Adrenal gland (tissue), 5 donors: ENCODE measurements around the gene TIMMDC1.
"Not testable (repeated sequence)": the region's sequence is repeated elsewhere in the genome, so short reads cannot be mapped to it uniquely, and the experiment has no call there.

Experiments
- POLR2A ChIP-seq, 2 donors: fragments of 450-650 bp; IDR thresholded peaks; one replicate each; pipeline ENCODE4 v1.6.1; 2017; ENCODE audit warnings: antibody characterized with exemption in 2 of 2, mild to moderate bottlenecking in 2 of 2, moderate library complexity in 1 of 2
- TF ChIP-seq, protein P1 (sequence below), 6 experiments: fragments of 450-650 bp in 4 of 6; fragments of 200-600 bp in 2 of 6; sonication (generic) in 1 of 6; IDR thresholded peaks; 1 replicate in 5 of 6; 2 replicates in 1 of 6; pipeline versions ENCODE4 v1.5.1 to v1.8.0; 2016 to 2021; ENCODE audit warnings: antibody characterized with exemption in 6 of 6, mild to moderate bottlenecking in 2 of 6, moderate library complexity in 1 of 6
- donor health status: DM: no; HTN: no; CAD: no.

DNA sequence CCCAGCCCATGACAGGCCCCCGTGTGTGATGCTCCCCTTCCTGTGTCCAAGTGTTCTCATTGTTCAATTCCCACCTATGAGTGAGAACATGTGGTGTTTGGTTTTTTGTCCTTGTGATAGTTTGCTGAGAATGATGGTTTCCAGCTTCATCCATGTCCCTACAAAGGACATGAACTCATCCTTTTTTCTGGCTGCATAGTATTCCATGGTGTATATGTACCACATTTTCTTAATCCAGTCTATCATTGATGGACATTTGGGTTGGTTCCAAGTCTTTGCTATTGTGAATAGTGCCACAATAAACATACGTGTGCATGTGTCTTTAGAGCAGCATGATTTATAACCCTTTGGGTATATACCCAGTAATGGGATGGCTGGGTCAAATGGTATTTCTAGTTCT, 65.0 kb downstream of the TIMMDC1 start:
- TF ChIP-seq, protein P1, sequence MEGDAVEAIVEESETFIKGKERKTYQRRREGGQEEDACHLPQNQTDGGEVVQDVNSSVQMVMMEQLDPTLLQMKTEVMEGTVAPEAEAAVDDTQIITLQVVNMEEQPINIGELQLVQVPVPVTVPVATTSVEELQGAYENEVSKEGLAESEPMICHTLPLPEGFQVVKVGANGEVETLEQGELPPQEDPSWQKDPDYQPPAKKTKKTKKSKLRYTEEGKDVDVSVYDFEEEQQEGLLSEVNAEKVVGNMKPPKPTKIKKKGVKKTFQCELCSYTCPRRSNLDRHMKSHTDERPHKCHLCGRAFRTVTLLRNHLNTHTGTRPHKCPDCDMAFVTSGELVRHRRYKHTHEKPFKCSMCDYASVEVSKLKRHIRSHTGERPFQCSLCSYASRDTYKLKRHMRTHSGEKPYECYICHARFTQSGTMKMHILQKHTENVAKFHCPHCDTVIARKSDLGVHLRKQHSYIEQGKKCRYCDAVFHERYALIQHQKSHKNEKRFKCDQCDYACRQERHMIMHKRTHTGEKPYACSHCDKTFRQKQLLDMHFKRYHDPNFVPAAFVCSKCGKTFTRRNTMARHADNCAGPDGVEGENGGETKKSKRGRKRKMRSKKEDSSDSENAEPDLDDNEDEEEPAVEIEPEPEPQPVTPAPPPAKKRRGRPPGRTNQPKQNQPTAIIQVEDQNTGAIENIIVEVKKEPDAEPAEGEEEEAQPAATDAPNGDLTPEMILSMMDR (IDR thresholded peaks at IDR 0.05): not testable (repeated sequence)
- TF ChIP-seq POLR2A (IDR thresholded peaks at IDR 0.05): not testable (repeated sequence)
